K562 (cell line): Measurements from ENCODE around the gene HSF4. TPM values are rescaled to one million over a fixed set of nuclear protein-coding genes. Genes with fewer than 3 reads are reported as not detected.
A peak's percentile ranks its signal among the peaks of the same experiment; 100 is the strongest.

Source experiments
- ATAC-seq: fragments of 200-7000 bp; cut with Tn5 transposase; 3 replicates; pipeline ENCODE4 v1.9.1; 2020; ENCODE audit warnings: moderate library complexity
- BruUV-seq: library from RNA; stranded (reverse); fragments of 400-500 nt; replicated peaks from 2 replicates; lab custom pipeline; 2021; lab: Mats Ljungman, UMichigan
- CTCF ChIA-PET: fragments of 300-600 bp; formaldehyde crosslinking; extraction: SDS; loops from one replicate; lab custom pipeline; 2021; ENCODE audit warnings: low intra/inter-chr PET ratio; lab: Yijun Ruan, JAX
- POLR2A ChIA-PET: fragments of 300-600, 350-650 bp; sonication (Branson Sonifier 250); formaldehyde crosslinking; extraction: SDS; loops from one replicate; lab custom pipeline; 2021; ENCODE audit warnings: antibody characterized with exemption, inconsistent platforms; lab: Yijun Ruan, JAX
- DNase-seq, 4 experiments: peaks; one replicate each; pipeline versions ENCODE4 v3.0.0 to v3.0.0-alpha.2; 2011 to 2018; ENCODE audit warnings: low spot score in 3 of 4, mixed read lengths in 3 of 4; ENCODE audit errors: extremely low read depth in 1 of 4
- FAIRE-seq: peaks from 2 replicates; lab custom pipeline; 2011; peaks lifted over from hg19 to GRCh38; lab: Jason Lieb, UNC
- H2AFZ ChIP-seq: 2 replicates; pipeline ENCODE4 v1.6.0; 2011; ENCODE audit warnings: low read depth, low read length, control low read depth, inconsistent platforms
- H3K27ac ChIP-seq: fragments of 200-600 bp; 3 replicates; pipeline ENCODE4 v1.8.0; 2011; ENCODE audit warnings: low read depth, mild to moderate bottlenecking, control low read depth, inconsistent platforms, low read length, moderate library complexity, mixed read lengths; ENCODE audit errors: extremely low read depth
- H3K27me3 ChIP-seq, 2 experiments: fragments of 300-600 bp in 1 of 2; 2 replicates in 1 of 2; 3 replicates in 1 of 2; pipeline versions ENCODE4 v1.6.0 to v1.8.0; 2011; ENCODE audit warnings: inconsistent platforms in 2 of 2, low read length in 2 of 2, mild to moderate bottlenecking in 1 of 2, mixed read lengths in 1 of 2, moderate library complexity in 1 of 2; ENCODE audit not compliant: control insufficient read depth in 2 of 2, insufficient read depth in 2 of 2
- H3K36me3 ChIP-seq: fragments of 300-600 bp; 3 replicates; pipeline ENCODE4 v1.8.0; 2011; ENCODE audit warnings: mild to moderate bottlenecking, low read length, inconsistent platforms; ENCODE audit not compliant: control insufficient read depth, insufficient read depth
- H3K4me1 ChIP-seq, 2 experiments: fragments of 200-600 bp in 1 of 2; replicated peaks in 1 of 2; 2 replicates in 1 of 2; 3 replicates in 1 of 2; pipeline versions ENCODE4 v1.5.1 to v1.8.0; 2011; ENCODE audit warnings: inconsistent platforms in 2 of 2, low read length in 2 of 2, mild to moderate bottlenecking in 1 of 2, mixed read lengths in 1 of 2, moderate library complexity in 1 of 2; ENCODE audit not compliant: control insufficient read depth in 2 of 2, insufficient read depth in 2 of 2
- H3K4me2 ChIP-seq: 2 replicates; pipeline ENCODE4 v1.6.1; 2011; ENCODE audit warnings: low read length, control low read depth, inconsistent platforms, mixed read lengths; ENCODE audit not compliant: insufficient read depth
- H3K4me3 ChIP-seq: fragments of 200-600 bp; sonication (generic), shearing (Covaris generic); 2 replicates; pipeline ENCODE4 v1.5.1; 2016; ENCODE audit warnings: control low read depth, inconsistent platforms
- H3K79me2 ChIP-seq: fragments of 200-600 bp; 3 replicates; pipeline ENCODE4 v1.8.0; 2011; ENCODE audit warnings: low read length, inconsistent platforms; ENCODE audit not compliant: control insufficient read depth, insufficient read depth
- H3K9ac ChIP-seq, 2 experiments: 2 replicates each; pipeline versions ENCODE4 v1.6.0 to v1.6.1; 2011; ENCODE audit warnings: low read depth in 2 of 2, low read length in 2 of 2, control low read depth in 1 of 2, inconsistent platforms in 1 of 2, mild to moderate bottlenecking in 1 of 2, mixed read lengths in 1 of 2; ENCODE audit not compliant: insufficient read depth in 1 of 2
- H3K9me1 ChIP-seq: one replicate; pipeline ENCODE4 v1.6.0; 2011; ENCODE audit warnings: inconsistent platforms, mild to moderate bottlenecking, low read length, moderate library complexity; ENCODE audit not compliant: control insufficient read depth, insufficient read depth
- H3K9me3 ChIP-seq: replicated peaks from 2 replicates; pipeline ENCODE4 v1.5.1; 2011; ENCODE audit warnings: low read depth, low read length, inconsistent platforms; ENCODE audit not compliant: control insufficient read depth, insufficient read depth
- H4K20me1 ChIP-seq: replicated peaks from 2 replicates; pipeline ENCODE4 v1.6.1; 2011; ENCODE audit warnings: low read length, inconsistent platforms, mixed read lengths; ENCODE audit not compliant: control insufficient read depth, insufficient read depth
- CBX8 ChIP-seq: fragments of 200-600 bp; sonication (generic); IDR thresholded peaks from 2 replicates; pipeline ENCODE4 v1.6.1; 2012; ENCODE audit warnings: borderline replicate concordance, mixed run types, low read depth, mild to moderate bottlenecking, moderate library complexity, mixed read lengths, low read length, control low read depth, inconsistent platforms; ENCODE audit not compliant: poor library complexity, severe bottlenecking; ENCODE audit errors: extremely low read depth
- HDAC3 ChIP-seq: fragments of 450-650 bp; IDR thresholded peaks from 2 replicates; pipeline ENCODE4 v1.6.1; 2018; ENCODE audit warnings: borderline replicate concordance, mild to moderate bottlenecking, moderate library complexity; ENCODE audit not compliant: partially characterized antibody
- HMG20A ChIP-seq: fragments of 450-650 bp; formaldehyde crosslinking; conservative IDR thresholded peaks from 2 replicates; pipeline ENCODE4 v1.4.0; 2020; ENCODE audit warnings: mild to moderate bottlenecking, mixed read lengths
- L3MBTL2 ChIP-seq: fragments of 450-650 bp; IDR thresholded peaks from 2 replicates; pipeline ENCODE4 v1.6.1; 2016; ENCODE audit warnings: mild to moderate bottlenecking, moderate library complexity
- SMAD1 ChIP-seq: fragments of 150-350 bp; IDR thresholded peaks from 2 replicates; pipeline ENCODE4 v1.6.1; 2014; ENCODE audit warnings: low read length, low read depth; ENCODE audit not compliant: partially characterized antibody
- SMARCE1 ChIP-seq: fragments of 450-650 bp; IDR thresholded peaks from 2 replicates; pipeline ENCODE4 v1.7.1; 2016; ENCODE audit warnings: mild to moderate bottlenecking
- SRSF1 ChIP-seq: fragments of 200-400 bp; formaldehyde crosslinking; IDR thresholded peaks from 2 replicates; pipeline ENCODE4 v1.6.1; 2017; ENCODE audit warnings: mild to moderate bottlenecking, low read depth, low read length, moderate library complexity
- ZNF699 ChIP-seq: fragments of 250-450 bp; sonication (Bioruptor Pico); IDR thresholded peaks from 2 replicates; pipeline ENCODE4 v1.8.0; 2021; ENCODE audit warnings: mild to moderate bottlenecking, moderate library complexity; ENCODE audit not compliant: insufficient replicate concordance
- ZNF780A ChIP-seq: fragments of 250-450 bp; sonication (Bioruptor Pico); IDR thresholded peaks from 2 replicates; pipeline ENCODE4 v1.5.0; 2021; ENCODE audit warnings: mild to moderate bottlenecking
- WGBS: fragments of 100-300 bp; shearing (Covaris generic); methylation state at CpG from one replicate; pipeline ENCODE4 v1.1.6; 2016; ENCODE audit warnings: low coverage, mixed read lengths; ENCODE audit not compliant: insufficient coverage; ENCODE audit errors: missing lambda C conversion rate; 5-methylcytosine and 5-hydroxymethylcytosine counted together
- in situ Hi-C: fragments of 300-500 bp; cut with MboI; formaldehyde crosslinking; loops from 4 replicates; pipeline ENCODE4 v1.15.0; 2018; ENCODE audit warnings: inconsistent platforms, mixed read lengths
- intact Hi-C: fragments of 100-400 bp; cut with micrococcal nuclease; formaldehyde crosslinking; loops from 2 replicates; pipeline ENCODE4 v1.14.2; 2022
- polyA plus RNA-seq, 8 experiments: library from polyadenylated mRNA; depleted of rRNA in 4 of 8; stranded (reverse) in 5 of 8; unstranded in 3 of 8; fragments of >200 nt; fragmentation: Nextera tagmentation in 2 of 8; fragmentation: Illumina TruSeq in 1 of 8; extraction: Ambion mirVana in 2 of 8; extraction: Trizol in 1 of 8; gene quantifications; 2 replicates each; pipeline versions ENCODE4 v1.2.1 to v1.2.3, GENCODE V29; 2011 to 2014; ENCODE audit warnings: inconsistent platforms in 1 of 8, missing spikeins in 1 of 8
- total RNA-seq, 7 experiments: library from RNA; depleted of rRNA in 6 of 7; stranded (reverse); fragments of >200 nt in 6 of 7; fragmentation: Illumina TruSeq in 2 of 7; extraction: Trizol in 2 of 7; gene quantifications; 2 replicates each; pipeline versions ENCODE4 v1.2.1 to v1.2.3, GENCODE V29; 2011 to 2021; ENCODE audit warnings: low replicate concordance in 1 of 7
- TF ChIP-seq, protein P1 (sequence below): fragments of 450-650 bp; IDR thresholded peaks from 2 replicates; pipeline ENCODE4 v1.6.1; 2017; ENCODE audit warnings: mild to moderate bottlenecking, moderate library complexity
- TF ChIP-seq, protein P2 (sequence below): fragments of 250-450 bp; sonication (Bioruptor Pico); IDR thresholded peaks from 2 replicates; pipeline ENCODE4 v1.4.0; 2020; ENCODE audit warnings: mild to moderate bottlenecking, moderate library complexity

Gene HSF4
- total and polyA plus RNA-seq, 9 of the 15 experiments (the other 6 are each of a cell fraction or from before 2014, with no cell fraction given): 0.50 to 35.4 (median 8.8) TPM; not detected in 1

DNA sequence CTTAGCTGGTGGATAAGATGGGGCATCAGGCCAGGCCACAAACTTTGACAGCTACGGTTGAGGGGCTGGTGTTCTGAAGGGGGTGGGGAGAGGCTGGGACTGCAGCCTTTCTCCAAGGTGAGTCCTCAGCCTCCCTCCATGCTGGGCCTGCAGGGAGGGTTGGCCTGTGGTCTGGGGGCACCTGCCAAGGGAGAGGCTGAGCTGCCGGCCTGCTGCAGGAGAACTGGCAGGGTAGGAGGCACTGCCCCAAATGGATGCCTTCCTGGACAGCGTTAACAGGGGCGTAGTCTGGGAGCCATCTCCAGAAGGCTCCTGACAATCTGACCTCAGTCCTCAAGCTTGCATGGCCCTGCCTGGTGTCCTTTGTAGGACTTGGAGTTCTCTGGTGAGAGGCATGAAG lies 39.5 kb downstream of the HSF4 start:
- Histone ChIP-seq H3K9ac (peak overlapping the region in 1 of 2 experiments; percentile 13; a peak in 1 of 4 replicates), H3K9me3 (no peaks in the 10 kb centered on the region), H3K79me2 (no peaks in the 10 kb centered on the region), H3K9me1 (peaks cover 3% of the 10 kb centered on the region), H3K4me3 (no peak overlapping the region), H3K36me3 (peaks cover 52% of the 10 kb centered on the region; the same call in 2 of the 3 replicates), H3K4me2 (no peak overlapping the region), H3K27ac (no peak overlapping the region), H2AFZ (no peak overlapping the region), H3K27me3 (no peaks in the 10 kb centered on the region), H3K4me1 (peaks cover 10 to 54% of the 10 kb centered on the region in 2 experiments; a peak in 4 of 5 replicates)
- in situ Hi-C loops: no loop called here
- intact Hi-C loops: no loop called here
- POLR2A ChIA-PET: interaction anchor here (0.5 to 2.2 kb wide), 4 partner anchors 11 to 208 kb away, joined by 3 to 6 read pairs (median 4); no protein-coding TSS in a partner anchor
- DNase-seq: no peak
- no TSS peak for BruUV-seq
- FAIRE-seq: no peak
- no peak for ATAC-seq
- 92% methylated on average over 4 of the region's 4 CpGs for WGBS
- TF ChIP-seq SMAD1: no peak
- no peak for TF ChIP-seq HDAC3
- TF ChIP-seq CBX8: no peak
- TF ChIP-seq ZNF780A (CRISPR knock-in tag): no peak
- TF ChIP-seq SMARCE1: no peak
- TF ChIP-seq, protein P1, sequence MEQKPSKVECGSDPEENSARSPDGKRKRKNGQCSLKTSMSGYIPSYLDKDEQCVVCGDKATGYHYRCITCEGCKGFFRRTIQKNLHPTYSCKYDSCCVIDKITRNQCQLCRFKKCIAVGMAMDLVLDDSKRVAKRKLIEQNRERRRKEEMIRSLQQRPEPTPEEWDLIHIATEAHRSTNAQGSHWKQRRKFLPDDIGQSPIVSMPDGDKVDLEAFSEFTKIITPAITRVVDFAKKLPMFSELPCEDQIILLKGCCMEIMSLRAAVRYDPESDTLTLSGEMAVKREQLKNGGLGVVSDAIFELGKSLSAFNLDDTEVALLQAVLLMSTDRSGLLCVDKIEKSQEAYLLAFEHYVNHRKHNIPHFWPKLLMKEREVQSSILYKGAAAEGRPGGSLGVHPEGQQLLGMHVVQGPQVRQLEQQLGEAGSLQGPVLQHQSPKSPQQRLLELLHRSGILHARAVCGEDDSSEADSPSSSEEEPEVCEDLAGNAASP: no peak
- TF ChIP-seq ZNF699 (CRISPR knock-in tag): no peak
- no peak for TF ChIP-seq HMG20A (CRISPR knock-in tag)
- no peak for TF ChIP-seq L3MBTL2
- TF ChIP-seq, protein P2, sequence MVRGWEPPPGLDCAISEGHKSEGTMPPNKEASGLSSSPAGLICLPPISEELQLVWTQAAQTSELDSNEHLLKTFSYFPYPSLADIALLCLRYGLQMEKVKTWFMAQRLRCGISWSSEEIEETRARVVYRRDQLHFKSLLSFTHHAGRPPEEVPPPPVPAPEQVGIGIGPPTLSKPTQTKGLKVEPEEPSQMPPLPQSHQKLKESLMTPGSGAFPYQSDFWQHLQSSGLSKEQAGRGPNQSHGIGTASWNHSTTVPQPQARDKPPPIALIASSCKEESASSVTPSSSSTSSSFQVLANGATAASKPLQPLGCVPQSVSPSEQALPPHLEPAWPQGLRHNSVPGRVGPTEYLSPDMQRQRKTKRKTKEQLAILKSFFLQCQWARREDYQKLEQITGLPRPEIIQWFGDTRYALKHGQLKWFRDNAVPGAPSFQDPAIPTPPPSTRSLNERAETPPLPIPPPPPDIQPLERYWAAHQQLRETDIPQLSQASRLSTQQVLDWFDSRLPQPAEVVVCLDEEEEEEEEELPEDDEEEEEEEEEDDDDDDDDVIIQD: no peak
- TF ChIP-seq SRSF1: no peak
- TF ChIP-seq, all 486 proteins: peak for 0
- H4K20me1 ChIP-seq: no peaks in the 10 kb centered on the region; the same call in 1 of the 2 replicates
- CTCF ChIA-PET: no interaction called here
